ENCODE results near the gene TBC1D22A.
"Not testable (repeated sequence)": the region's sequence is repeated elsewhere in the genome, so short reads cannot be mapped to it uniquely, and the experiment has no call there.

Gene TBC1D22A

DNA sequence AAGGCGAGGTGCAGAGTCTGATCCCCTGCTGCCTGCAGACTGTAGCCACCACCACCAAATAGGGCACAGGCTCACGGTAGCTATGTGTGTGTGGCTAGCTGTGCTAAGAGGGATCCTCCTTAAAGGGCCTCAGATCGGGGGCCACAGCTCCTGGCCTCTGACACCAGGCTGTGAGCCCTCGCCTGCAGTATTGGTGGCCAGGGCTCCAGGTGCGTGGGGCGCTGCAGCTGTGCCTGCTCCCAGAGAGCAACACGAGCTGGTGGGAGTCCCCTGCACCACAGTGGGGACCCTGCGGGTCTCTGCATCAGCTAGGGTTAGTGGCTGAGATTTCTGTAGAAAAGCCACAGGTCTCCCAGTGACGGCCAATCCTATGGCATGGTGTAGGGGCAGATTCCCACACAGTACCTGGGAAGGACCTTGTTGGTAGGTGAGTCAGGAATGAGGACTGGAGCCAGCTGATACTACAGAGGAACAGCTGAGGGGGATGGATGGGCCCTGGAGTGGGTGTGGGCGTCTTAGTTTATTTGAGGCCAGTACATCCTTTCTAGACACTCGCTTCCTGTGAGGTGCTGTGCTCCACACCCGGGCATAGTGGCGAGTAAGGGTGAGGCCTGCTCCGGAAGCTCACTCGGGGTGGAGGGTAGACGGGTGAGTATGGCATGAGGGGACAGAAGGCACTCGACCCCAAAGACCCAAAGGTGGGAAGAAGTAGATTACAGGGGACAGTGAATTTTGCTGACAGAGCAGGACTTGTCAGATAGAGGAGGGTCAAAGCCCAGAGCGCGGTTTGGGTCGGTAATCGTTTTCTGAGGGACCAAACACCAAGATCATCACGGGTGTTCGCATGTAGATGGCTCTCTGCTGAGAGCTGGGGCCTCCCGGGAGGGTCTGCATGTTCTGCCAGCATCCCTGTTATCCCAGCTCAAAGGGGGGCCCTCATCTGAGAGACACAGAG lies 212.5 kb downstream of the TBC1D22A start:
- TF ChIP-seq ZNF274 (IDR thresholded peaks at IDR 0.05; ENCODE audit: low read depth, low read length), result no peak
- H3K4me3 ChIP-seq (ENCODE audit: low read length), result no peak overlapping the region

DNA sequence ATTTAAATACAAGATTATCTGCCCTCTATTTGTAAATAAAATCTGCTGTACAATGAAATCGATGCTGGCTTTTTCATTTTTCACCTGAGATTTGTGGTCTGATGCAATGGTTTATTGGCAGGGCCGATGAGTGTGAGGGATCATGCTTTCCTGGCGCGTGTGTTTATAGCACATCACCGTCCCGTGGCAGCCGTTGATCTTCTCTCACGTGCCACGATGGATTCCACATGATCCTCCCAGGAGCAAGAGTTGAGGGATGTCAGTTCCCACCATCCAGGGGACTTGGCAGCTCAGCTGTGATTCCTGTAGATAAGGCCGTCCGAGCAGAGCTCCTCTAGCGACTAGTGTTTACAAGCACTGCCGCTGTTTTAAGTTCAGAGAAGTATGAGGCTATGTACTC lies 213.7 kb downstream of the TBC1D22A start:
- no peak overlapping the region for H3K4me3 ChIP-seq (ENCODE audit: low read length)
- TF ChIP-seq ZNF274 (IDR thresholded peaks at IDR 0.05; ENCODE audit: low read depth, low read length), result no peak

DNA sequence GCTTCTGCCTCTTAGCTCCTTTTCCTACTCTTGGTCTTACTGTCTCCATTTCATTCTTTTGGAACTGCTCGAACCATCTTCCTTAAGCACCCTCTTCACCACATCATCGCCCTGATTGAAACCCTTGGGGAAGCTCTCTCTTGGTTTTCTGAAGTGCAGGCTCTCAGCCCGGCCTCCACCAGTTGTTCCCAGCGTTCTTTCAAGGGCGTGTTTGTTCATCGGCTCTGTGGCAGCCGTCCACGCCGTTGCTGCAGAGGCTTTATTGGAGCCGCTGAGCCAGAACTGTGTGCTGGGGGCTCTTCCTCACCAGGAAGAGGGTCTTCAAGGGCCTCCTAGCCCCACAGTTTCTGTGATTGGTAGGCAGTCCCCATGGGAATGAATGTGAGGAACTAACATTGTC lies 214.1 kb downstream of the TBC1D22A start:
- H3K4me3 ChIP-seq (ENCODE audit: low read length), result no peak overlapping the region
- no peak for TF ChIP-seq ZNF274 (IDR thresholded peaks at IDR 0.05; ENCODE audit: low read depth, low read length)

DNA sequence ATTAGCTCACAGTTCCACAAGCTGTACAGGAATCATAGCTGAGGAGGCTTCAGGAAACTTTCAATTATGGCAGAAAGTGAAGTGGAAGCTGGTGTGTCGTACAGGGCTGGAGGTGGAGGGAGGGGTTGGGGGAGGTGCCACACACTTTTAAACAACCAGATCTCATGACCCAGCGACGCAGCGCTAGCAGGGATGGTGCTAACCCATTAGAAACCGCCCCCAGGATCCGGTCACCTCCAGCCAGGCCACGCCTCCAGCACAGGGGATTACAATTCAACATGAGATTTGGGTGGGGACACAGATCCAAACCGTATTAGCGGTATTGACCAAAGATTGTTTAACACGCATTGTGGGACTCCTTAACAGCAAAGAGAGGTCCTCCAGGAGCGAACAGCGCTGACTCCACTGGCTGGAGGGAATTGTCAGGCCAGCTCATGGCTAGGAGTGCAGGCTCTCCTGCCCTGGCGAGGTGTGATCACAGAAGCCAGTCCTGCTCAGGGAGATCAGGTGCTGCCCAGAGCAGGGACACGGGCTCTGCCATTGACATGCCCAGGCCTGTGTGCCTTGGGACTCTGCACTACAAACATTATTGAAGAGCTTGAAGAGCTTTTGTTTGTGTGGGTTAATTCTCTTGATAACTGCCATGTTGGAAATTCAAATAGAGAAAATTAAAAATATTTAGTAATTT lies 215.3 kb downstream of the TBC1D22A start:
- no peak for TF ChIP-seq ZNF274 (IDR thresholded peaks at IDR 0.05; ENCODE audit: low read depth, low read length)
- no peak overlapping the region for H3K4me3 ChIP-seq (ENCODE audit: low read length)

DNA sequence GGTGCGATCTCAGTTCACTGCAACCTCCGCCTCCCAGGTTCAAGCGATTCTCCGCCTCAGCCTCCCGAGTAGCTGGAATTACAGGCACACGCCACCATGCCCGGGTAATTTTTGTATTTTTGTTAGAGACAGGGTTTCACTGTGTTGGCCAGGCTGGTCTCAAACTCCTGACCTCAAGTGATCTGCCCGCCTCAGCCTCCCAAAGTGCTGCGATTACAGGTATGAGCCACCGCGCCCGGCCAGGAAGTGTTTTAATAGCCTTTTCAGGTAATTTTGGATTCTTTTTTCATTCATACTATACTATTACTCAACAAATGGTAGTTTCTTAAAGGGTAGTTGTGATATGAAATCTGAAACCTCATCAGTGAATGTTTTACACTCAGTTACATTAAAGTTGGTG lies 216.2 kb downstream of the TBC1D22A start:
- H3K4me3 ChIP-seq (ENCODE audit: low read length), result not testable (repeated sequence)

DNA sequence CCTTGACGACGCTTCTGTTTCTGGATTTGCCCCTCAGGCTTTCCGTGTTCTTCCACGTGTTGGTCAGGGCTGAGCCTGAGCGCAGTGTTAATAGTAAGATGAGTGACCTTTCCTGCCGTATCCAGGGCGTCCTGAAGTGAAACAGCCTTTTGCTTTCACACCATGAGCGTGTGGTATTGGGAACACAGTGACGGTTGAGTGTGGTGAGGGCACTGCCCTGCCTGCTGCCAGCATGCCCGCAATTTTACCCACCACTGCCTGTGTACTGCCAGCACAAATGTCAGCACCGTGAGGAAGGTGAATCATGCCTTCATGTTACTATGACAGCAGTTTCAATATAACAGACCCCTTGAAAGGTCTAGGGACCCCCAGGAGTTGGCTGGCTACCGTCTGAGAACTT lies 217.1 kb downstream of the TBC1D22A start:
- no peak for TF ChIP-seq ZNF274 (IDR thresholded peaks at IDR 0.05; ENCODE audit: low read depth, low read length)
- H3K4me3 ChIP-seq (ENCODE audit: low read length), result no peak overlapping the region

DNA sequence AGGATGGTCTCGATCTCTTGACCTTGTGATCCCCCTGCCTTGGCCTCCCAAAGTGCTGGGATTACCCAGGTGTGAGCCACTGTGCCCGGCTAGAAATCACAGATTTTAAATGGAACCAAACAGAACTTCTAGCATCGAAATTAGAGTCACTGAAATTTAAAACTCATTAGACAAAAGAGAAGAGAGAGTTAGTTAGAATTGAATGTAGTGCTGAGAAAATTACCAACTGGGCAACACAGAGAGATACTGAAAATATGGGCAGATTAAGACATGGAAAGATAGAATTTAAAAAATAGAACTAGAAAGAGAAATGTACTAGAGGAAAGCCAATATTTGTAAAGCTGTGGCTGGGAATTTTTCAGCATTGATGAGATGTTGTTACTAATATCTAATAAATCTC lies 217.9 kb downstream of the TBC1D22A start:
- no peak for TF ChIP-seq ZNF274 (IDR thresholded peaks at IDR 0.05; ENCODE audit: low read depth, low read length)

DNA sequence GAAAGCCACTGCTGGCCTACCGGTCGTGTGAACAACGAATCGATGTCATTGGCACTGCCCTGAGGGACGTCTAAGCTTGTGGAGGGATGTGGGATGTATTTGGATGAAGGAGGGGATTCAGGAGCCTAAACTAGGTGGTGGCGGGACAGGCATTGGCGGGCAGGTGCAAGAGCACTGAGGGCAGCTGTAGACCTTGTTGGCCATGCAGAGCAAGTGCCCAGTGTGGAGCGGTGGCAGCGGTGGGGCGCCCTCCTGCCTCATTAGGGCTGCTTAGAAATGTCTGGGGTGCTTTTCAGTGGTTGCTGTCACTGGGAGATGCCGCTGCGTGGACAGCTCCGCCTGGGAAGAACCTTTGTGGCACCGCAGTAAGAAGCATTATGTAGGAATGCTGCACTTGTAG lies 220.2 kb downstream of the TBC1D22A start:
- TF ChIP-seq ZNF274 (IDR thresholded peaks at IDR 0.05; ENCODE audit: low read depth, low read length), result no peak
- H3K4me3 ChIP-seq (ENCODE audit: low read length), result no peak overlapping the region

More for the DNA sequence above, 217.9 kb downstream of the TBC1D22A start:
- H3K4me3 ChIP-seq (ENCODE audit: low read length), result no peak overlapping the region

DNA sequence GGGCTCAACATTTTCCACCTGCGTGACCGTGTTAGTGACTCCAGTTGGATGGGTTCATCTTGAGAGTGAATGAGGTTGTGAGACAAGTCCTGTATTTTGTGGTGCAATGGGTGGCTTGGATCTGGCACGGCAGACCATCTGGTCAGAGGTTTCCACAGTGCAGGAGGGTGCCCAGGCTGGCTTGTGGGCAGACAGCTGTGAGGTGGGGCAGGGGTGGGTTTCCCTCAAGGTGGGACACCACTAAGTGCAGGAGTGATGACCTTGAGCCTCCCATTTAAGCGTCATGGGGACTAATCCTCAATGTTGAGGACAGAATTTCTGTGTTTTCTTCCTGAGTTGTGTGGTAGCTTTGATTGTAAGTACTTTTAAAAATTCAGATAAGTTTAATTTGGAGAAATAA lies 220.6 kb downstream of the TBC1D22A start:
- TF ChIP-seq ZNF274 (IDR thresholded peaks at IDR 0.05; ENCODE audit: low read depth, low read length), result no peak
- no peak overlapping the region for H3K4me3 ChIP-seq (ENCODE audit: low read length)

DNA sequence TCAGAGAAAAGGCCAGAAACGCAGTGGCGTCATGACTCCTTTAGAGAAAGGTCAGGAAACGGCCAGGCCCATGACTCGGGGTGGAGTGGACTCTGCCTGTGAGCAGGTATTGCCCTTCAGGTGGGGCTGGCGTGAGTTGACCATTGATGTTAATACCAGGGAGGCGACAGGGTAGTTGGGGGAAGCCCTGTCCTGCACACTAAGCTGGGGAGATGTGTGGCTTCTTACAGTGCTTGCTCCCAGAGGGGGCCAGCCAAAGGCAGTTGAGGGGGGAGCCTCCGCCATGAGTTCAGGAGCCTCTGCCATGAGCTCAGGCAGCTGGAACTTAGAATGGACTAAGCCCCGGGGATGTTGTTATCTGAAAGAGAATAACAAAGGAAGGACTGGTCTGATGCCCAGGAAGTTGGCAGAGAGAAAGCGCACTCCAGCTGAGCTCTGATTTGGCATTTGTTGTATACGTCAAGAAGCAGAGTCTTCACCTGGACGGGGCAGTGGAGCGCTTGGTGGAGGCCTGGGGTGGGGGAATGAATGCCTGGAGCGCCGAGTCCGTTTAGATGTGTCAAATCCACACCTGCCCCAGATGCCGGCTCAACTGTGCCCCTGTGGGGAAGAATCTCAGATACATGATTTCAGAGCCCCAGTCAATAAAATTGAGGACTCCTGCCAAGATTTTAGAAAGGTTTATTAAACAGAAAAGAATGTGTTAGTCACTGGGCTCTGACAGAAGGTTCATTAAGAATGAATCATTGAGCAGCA lies 222.5 kb downstream of the TBC1D22A start:
- no peak for TF ChIP-seq ZNF274 (IDR thresholded peaks at IDR 0.05; ENCODE audit: low read depth, low read length)
- H3K4me3 ChIP-seq (ENCODE audit: low read length), result no peak overlapping the region

DNA sequence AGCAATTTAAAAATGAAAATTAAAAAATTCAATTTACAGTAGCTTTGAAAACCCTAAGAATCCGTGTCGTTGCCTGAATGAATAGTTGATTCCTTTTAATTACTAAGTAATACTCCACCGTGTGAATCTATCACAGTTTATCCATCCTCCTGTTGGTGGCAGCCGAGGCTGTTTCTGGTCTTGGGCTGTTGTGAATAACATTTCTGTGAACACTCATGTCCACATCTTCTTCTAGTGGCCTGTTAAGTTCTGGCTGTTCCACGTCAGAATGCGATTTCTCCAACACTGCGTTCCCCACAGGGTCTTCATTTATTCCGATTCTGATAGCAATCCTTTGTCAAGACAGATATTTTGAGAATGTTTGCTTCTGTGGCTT lies 223.0 kb downstream of the TBC1D22A start:
- H3K4me3 ChIP-seq (ENCODE audit: low read length), result no peak overlapping the region
- TF ChIP-seq ZNF274 (IDR thresholded peaks at IDR 0.05; ENCODE audit: low read depth, low read length), result no peak

DNA sequence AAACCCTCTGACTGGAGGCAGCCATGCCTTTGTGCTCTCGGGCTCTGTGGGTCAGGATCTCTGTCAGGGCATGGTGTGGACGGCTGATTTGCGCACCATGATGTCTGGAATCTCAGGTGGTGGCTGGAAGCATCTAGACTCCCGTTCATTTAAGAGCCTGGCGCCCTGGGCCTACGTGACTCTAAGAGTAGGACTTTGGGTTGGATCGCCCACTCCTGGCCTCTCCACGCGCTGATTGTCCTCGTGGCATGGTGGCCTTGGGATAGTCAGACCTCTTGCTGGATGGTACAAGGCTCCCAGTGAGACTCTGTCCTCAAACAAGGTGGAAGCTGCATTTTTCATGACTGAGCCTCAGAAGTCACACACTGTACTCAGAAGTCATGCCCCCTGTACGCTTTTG lies 224.3 kb downstream of the TBC1D22A start:
- no peak overlapping the region for H3K4me3 ChIP-seq (ENCODE audit: low read length)
- TF ChIP-seq ZNF274 (IDR thresholded peaks at IDR 0.05; ENCODE audit: low read depth, low read length), result no peak

DNA sequence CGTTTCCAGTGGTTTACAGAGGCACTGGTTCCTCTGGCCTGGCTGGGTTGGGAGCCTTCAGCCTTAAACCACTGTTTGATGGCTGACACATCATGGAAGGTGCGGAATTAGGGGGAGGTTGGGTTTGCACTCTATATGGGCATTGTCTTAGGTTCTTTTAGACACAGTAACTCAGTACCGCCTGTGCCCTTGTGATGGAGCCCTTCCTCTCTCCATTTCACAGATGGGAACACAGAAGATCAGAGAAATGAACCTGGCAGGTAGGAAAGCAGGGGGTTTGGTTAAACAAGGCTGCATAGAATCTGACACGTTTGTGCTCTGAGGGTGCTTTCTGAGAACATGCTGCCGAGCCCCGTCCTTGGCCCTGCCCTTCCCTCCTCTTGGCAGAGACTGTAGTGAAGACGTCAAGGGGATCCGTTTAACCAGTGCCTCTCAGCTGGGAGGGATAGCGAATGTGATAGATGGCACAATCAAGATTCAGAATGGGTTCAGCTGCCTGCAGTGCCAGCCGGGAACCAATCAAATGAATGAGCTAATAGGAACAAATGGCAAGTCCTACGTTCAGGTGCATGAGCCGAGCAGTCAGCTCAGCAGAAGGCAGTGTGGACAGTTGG lies 228.6 kb downstream of the TBC1D22A start:
- no peak overlapping the region for H3K4me3 ChIP-seq (ENCODE audit: low read length)
- TF ChIP-seq ZNF274 (IDR thresholded peaks at IDR 0.05; ENCODE audit: low read depth, low read length), result no peak

DNA sequence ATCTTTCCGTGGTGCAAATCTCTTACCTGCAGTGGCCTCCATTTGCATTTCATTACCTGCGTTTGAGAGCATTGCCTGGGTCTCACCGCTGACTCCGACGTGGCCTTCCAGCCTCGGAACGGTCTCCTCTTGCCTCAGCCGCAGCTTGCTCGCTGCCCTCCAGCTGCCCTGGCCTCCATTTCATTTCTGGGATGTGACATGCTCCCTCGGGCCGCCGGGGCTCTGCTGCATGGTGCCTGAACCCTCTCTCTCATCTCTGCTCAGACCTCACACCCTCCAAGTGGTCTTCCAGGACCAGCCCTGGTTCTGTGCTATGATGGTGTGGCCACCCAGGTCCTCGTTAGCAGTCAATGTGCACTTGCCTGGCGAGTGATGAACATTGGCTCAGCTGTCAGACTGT lies 229.2 kb downstream of the TBC1D22A start:
- H3K4me3 ChIP-seq (ENCODE audit: low read length), result no peak overlapping the region
- TF ChIP-seq ZNF274 (IDR thresholded peaks at IDR 0.05; ENCODE audit: low read depth, low read length), result no peak
